H9 (cell line): ENCODE data around the gene PACC1. TPM values are rescaled to one million over a fixed set of nuclear protein-coding genes. Genes with fewer than 3 reads are reported as not detected.

Experiments used
- DNase-seq: peaks from one replicate; pipeline ENCODE4 v3.0.0-alpha.2; 2017
- H2AFZ ChIP-seq: one replicate; pipeline ENCODE4 v1.6.1; 2013; ENCODE audit warnings: mild to moderate bottlenecking, low read length, control low read depth, moderate library complexity
- H2AK5ac ChIP-seq: 2 replicates; pipeline ENCODE4 v1.6.1; 2013; ENCODE audit warnings: low read length, control low read depth, mixed read lengths; ENCODE audit not compliant: insufficient read length
- H2BK120ac ChIP-seq: one replicate; pipeline ENCODE4 v1.6.1; 2013; ENCODE audit warnings: low read depth, mild to moderate bottlenecking, low read length, control low read depth, inconsistent platforms; ENCODE audit not compliant: poor library complexity, severe bottlenecking
- H2BK12ac ChIP-seq: 2 replicates; pipeline ENCODE4 v1.6.1; 2013; ENCODE audit warnings: low read length, control low read depth, mixed read lengths, low read depth; ENCODE audit not compliant: insufficient read length
- H2BK15ac ChIP-seq: 2 replicates; pipeline ENCODE4 v1.6.1; 2013; ENCODE audit warnings: low read depth, low read length, control low read depth
- H2BK20ac ChIP-seq: one replicate; pipeline ENCODE4 v1.6.1; 2013; ENCODE audit warnings: low read depth, mild to moderate bottlenecking, low read length, control low read depth, inconsistent platforms; ENCODE audit not compliant: poor library complexity, severe bottlenecking
- H2BK5ac ChIP-seq: 2 replicates; pipeline ENCODE4 v1.6.1; 2013; ENCODE audit warnings: low read length, control low read depth, mixed read lengths; ENCODE audit not compliant: insufficient read length
- H3K14ac ChIP-seq: 2 replicates; pipeline ENCODE4 v1.6.1; 2013; ENCODE audit warnings: low read length, control low read depth; ENCODE audit not compliant: insufficient read depth
- H3K18ac ChIP-seq: 2 replicates; pipeline ENCODE4 v1.6.1; 2013; ENCODE audit warnings: low read depth, mild to moderate bottlenecking, mixed read lengths, low read length, control low read depth; ENCODE audit not compliant: insufficient read length
- H3K23ac ChIP-seq: 2 replicates; pipeline ENCODE4 v1.6.1; 2013; ENCODE audit warnings: low read length, control low read depth, mixed read lengths, low read depth; ENCODE audit not compliant: insufficient read length
- H3K23me2 ChIP-seq: 2 replicates; pipeline ENCODE4 v1.6.1; 2013; ENCODE audit warnings: low read depth, mild to moderate bottlenecking, mixed read lengths, low read length, control low read depth; ENCODE audit not compliant: insufficient read length, poor library complexity, severe bottlenecking
- H3K27ac ChIP-seq: 2 replicates; pipeline ENCODE4 v1.5.1; 2013; ENCODE audit warnings: low read length, control low read depth, mixed read lengths, low read depth; ENCODE audit not compliant: insufficient read length
- H3K27me3 ChIP-seq: 2 replicates; pipeline ENCODE4 v1.6.1; 2013; ENCODE audit warnings: low read length, control low read depth, inconsistent platforms; ENCODE audit not compliant: insufficient read depth
- H3K4ac ChIP-seq: 2 replicates; pipeline ENCODE4 v1.6.1; 2013; ENCODE audit warnings: low read depth, mild to moderate bottlenecking, control low read depth, inconsistent platforms, low read length, moderate library complexity
- H3K4me1 ChIP-seq: 2 replicates; pipeline ENCODE4 v1.6.1; 2013; ENCODE audit warnings: low read length, control low read depth, inconsistent platforms; ENCODE audit not compliant: insufficient read depth
- H3K4me2 ChIP-seq: 2 replicates; pipeline ENCODE4 v1.6.1; 2013; ENCODE audit warnings: low read length, control low read depth, mixed read lengths; ENCODE audit not compliant: insufficient read length, insufficient read depth
- H3K56ac ChIP-seq: 2 replicates; pipeline ENCODE4 v1.6.1; 2013; ENCODE audit warnings: low read depth, mild to moderate bottlenecking, mixed read lengths, low read length, control low read depth; ENCODE audit not compliant: insufficient read length
- H3K79me1 ChIP-seq: 2 replicates; pipeline ENCODE4 v1.6.1; 2013; ENCODE audit warnings: low read depth, mild to moderate bottlenecking, moderate library complexity, low read length, control low read depth, inconsistent platforms; ENCODE audit not compliant: insufficient read depth, poor library complexity, severe bottlenecking
- H3K79me2 ChIP-seq: 2 replicates; pipeline ENCODE4 v1.6.1; 2013; ENCODE audit warnings: low read length, control low read depth, inconsistent platforms; ENCODE audit not compliant: insufficient read depth
- H3K9ac ChIP-seq: 2 replicates; pipeline ENCODE4 v1.6.1; 2013; ENCODE audit warnings: low read length, control low read depth, mixed read lengths; ENCODE audit not compliant: insufficient read length; ENCODE audit errors: extremely low read depth
- H3K9me3 ChIP-seq: one replicate; pipeline ENCODE4 v1.6.1; 2013; ENCODE audit warnings: low read depth, low read length, inconsistent platforms; ENCODE audit not compliant: control insufficient read depth
- H3T11ph ChIP-seq: one replicate; pipeline ENCODE4 v1.6.1; 2013; ENCODE audit warnings: mild to moderate bottlenecking, low read length, control low read depth, inconsistent platforms
- H4K20me1 ChIP-seq: one replicate; pipeline ENCODE4 v1.6.1; 2013; ENCODE audit not compliant: control insufficient read depth, insufficient read length, insufficient read depth
- H4K5ac ChIP-seq: 2 replicates; pipeline ENCODE4 v1.6.1; 2013; ENCODE audit warnings: low read depth, mild to moderate bottlenecking, mixed read lengths, low read length, control low read depth; ENCODE audit not compliant: insufficient read length
- H4K8ac ChIP-seq: replicated peaks from 2 replicates; pipeline ENCODE4 v1.6.1; 2013; ENCODE audit warnings: low read length, control low read depth, mixed read lengths, low read depth; ENCODE audit not compliant: insufficient read length
- H4K91ac ChIP-seq: 2 replicates; pipeline ENCODE4 v1.6.1; 2013; ENCODE audit warnings: low read depth, mild to moderate bottlenecking, moderate library complexity, mixed read lengths, low read length, control low read depth; ENCODE audit not compliant: insufficient read length
- H3K27ac Mint-ChIP-seq, 3 experiments: 2 replicates in 2 of 3; 3 replicates in 1 of 3; pipeline ENCODE4 v1.8.0; 2020 to 2021; ENCODE audit warnings: mixed read lengths in 3 of 3, mild to moderate bottlenecking in 1 of 3, moderate library complexity in 1 of 3
- H3K27me3 Mint-ChIP-seq: 2 replicates; pipeline ENCODE4 v1.8.0; 2021; ENCODE audit warnings: low read depth, mild to moderate bottlenecking, moderate library complexity, mixed read lengths
- H3K36me3 Mint-ChIP-seq, 3 experiments: 2 replicates in 2 of 3; 3 replicates in 1 of 3; pipeline ENCODE4 v1.8.0; 2020 to 2021; ENCODE audit warnings: low read depth in 3 of 3, mixed read lengths in 3 of 3; ENCODE audit not compliant: insufficient read depth in 1 of 3
- H3K4me1 Mint-ChIP-seq, 2 experiments: 2 replicates each; pipeline ENCODE4 v1.8.0; 2020; ENCODE audit warnings: mixed read lengths in 2 of 2
- H3K4me3 Mint-ChIP-seq, 2 experiments: 2 replicates in 1 of 2; 3 replicates in 1 of 2; pipeline ENCODE4 v1.8.0; 2020 to 2021; ENCODE audit warnings: mild to moderate bottlenecking in 2 of 2, mixed read lengths in 2 of 2, moderate library complexity in 1 of 2
- H3K9me3 Mint-ChIP-seq, 2 experiments: 2 replicates in 1 of 2; 3 replicates in 1 of 2; pipeline ENCODE4 v1.8.0; 2020; ENCODE audit warnings: mild to moderate bottlenecking in 2 of 2, mixed read lengths in 2 of 2, moderate library complexity in 1 of 2
- WGBS: extraction: QIAGEN DNeasy Blood & Tissue Kit; methylation state at CpG from one replicate; pipeline ENCODE4 v1.1.7; 2013; ENCODE audit warnings: missing lambda C conversion rate, low lambda C conversion rate, mixed read lengths; ENCODE audit not compliant: insufficient read length; ENCODE audit errors: extremely low coverage; 5-methylcytosine and 5-hydroxymethylcytosine counted together
- total RNA-seq: library from RNA; stranded (reverse); gene quantifications from 2 replicates; pipeline ENCODE4 v1.2.1, GENCODE V29; 2021
- TF ChIP-seq, protein P1 (sequence below): fragments of 200-600 bp; sonication (generic); conservative IDR thresholded peaks from 3 replicates; pipeline ENCODE4 v1.8.0; 2021; ENCODE audit warnings: antibody characterized with exemption, mild to moderate bottlenecking

Gene PACC1
- total RNA-seq, 1 experiment from 2014 or later = 10.9 TPM

- H2BK12ac ChIP-seq = no peak overlapping the region
- no peak for DNase-seq
- no peak overlapping the region for H3K18ac ChIP-seq
- H3K27me3 Mint-ChIP-seq = no peaks in the 10 kb centered on the region
- H3K79me1 ChIP-seq = no peaks in the 10 kb centered on the region
- H2BK20ac ChIP-seq = no peak overlapping the region
- no CpG with 5 or more reads among the region's 5 CpGs for WGBS
- no peak overlapping the region for H3K56ac ChIP-seq
- no peaks in the 10 kb centered on the region for H3K4me1 Mint-ChIP-seq
- H3K9me3 Mint-ChIP-seq = no peaks in the 10 kb centered on the region; a peak in 1 of 5 replicates
- H4K20me1 ChIP-seq = no peaks in the 10 kb centered on the region
- H3K23me2 ChIP-seq = no peaks in the 10 kb centered on the region
- H3K4ac ChIP-seq = no peak overlapping the region
- H4K91ac ChIP-seq = no peak overlapping the region
- peaks cover 11 to 47% (median 44%) of the 10 kb centered on the region in 3 experiments; a peak in 6 of 7 replicates for H3K36me3 Mint-ChIP-seq
- no peak overlapping the region for H3K4me3 Mint-ChIP-seq
- TF ChIP-seq, protein P1, sequence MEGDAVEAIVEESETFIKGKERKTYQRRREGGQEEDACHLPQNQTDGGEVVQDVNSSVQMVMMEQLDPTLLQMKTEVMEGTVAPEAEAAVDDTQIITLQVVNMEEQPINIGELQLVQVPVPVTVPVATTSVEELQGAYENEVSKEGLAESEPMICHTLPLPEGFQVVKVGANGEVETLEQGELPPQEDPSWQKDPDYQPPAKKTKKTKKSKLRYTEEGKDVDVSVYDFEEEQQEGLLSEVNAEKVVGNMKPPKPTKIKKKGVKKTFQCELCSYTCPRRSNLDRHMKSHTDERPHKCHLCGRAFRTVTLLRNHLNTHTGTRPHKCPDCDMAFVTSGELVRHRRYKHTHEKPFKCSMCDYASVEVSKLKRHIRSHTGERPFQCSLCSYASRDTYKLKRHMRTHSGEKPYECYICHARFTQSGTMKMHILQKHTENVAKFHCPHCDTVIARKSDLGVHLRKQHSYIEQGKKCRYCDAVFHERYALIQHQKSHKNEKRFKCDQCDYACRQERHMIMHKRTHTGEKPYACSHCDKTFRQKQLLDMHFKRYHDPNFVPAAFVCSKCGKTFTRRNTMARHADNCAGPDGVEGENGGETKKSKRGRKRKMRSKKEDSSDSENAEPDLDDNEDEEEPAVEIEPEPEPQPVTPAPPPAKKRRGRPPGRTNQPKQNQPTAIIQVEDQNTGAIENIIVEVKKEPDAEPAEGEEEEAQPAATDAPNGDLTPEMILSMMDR = no peak
- no peak overlapping the region for H2BK120ac ChIP-seq
- no peak overlapping the region for H2BK15ac ChIP-seq
- no peak overlapping the region for H3K4me2 ChIP-seq
- H2BK5ac ChIP-seq = no peak overlapping the region
- no peak overlapping the region for H3K14ac ChIP-seq
- H3K27ac Mint-ChIP-seq = peak overlapping the region in 1 of 3 experiments; percentile 66; a peak in 2 of 7 replicates
- no peak overlapping the region for H3K23ac ChIP-seq
- no peak overlapping the region for H3K27ac ChIP-seq
- H4K5ac ChIP-seq = no peak overlapping the region
- H3K9me3 ChIP-seq = no peaks in the 10 kb centered on the region
- no peak overlapping the region for H3T11ph ChIP-seq
- no peak overlapping the region for H2AFZ ChIP-seq
- no peak overlapping the region for H4K8ac ChIP-seq
- H3K27me3 ChIP-seq = no peaks in the 10 kb centered on the region
- H3K79me2 ChIP-seq = no peaks in the 10 kb centered on the region
- no peaks in the 10 kb centered on the region for H3K4me1 ChIP-seq
- no peak overlapping the region for H2AK5ac ChIP-seq
- no peak overlapping the region for H3K9ac ChIP-seq
Measured at GRCh38 chr1:212366901-212367300, 47.8 kb downstream of the PACC1 start.
